HepG2 (cell line): ENCODE data around the gene UBAP1. TPM values are rescaled to one million over a fixed set of nuclear protein-coding genes. Genes with fewer than 3 reads are reported as not detected.

ENCODE experiments used
- FOXO4 ChIP-seq: sonication (generic); formaldehyde crosslinking; conservative IDR thresholded peaks from 2 replicates; pipeline ENCODE4 v1.8.1; 2023; ENCODE audit warnings: missing genetic modification reagents
- HHEX ChIP-seq: IDR thresholded peaks from 2 replicates; pipeline ENCODE4 v1.6.1; 2016; ENCODE audit warnings: control low read depth
- IRF1 ChIP-seq: sonication (generic); formaldehyde crosslinking; IDR thresholded peaks from 2 replicates; pipeline ENCODE4 v1.4.0; 2020; ENCODE audit warnings: low read depth, mild to moderate bottlenecking, missing genetic modification reagents
- KAT7 ChIP-seq: IDR thresholded peaks from 2 replicates; pipeline ENCODE4 v1.6.1; 2018; ENCODE audit warnings: borderline replicate concordance, missing compliant biosample characterization
- KMT2B ChIP-seq: IDR thresholded peaks from 2 replicates; pipeline ENCODE4 v1.6.1; 2016; ENCODE audit warnings: missing genetic modification reagents, missing compliant biosample characterization
- PHF20 ChIP-seq: sonication (generic); formaldehyde crosslinking; IDR thresholded peaks from 2 replicates; pipeline ENCODE4 v1.5.0; 2020; ENCODE audit warnings: mild to moderate bottlenecking, missing genetic modification reagents
- POGZ ChIP-seq: sonication (generic); formaldehyde crosslinking; IDR thresholded peaks from 2 replicates; pipeline ENCODE4 v1.4.0; 2020; ENCODE audit warnings: mild to moderate bottlenecking, missing genetic modification reagents
- POLR2G ChIP-seq: fragments of 200-400 bp; formaldehyde crosslinking; IDR thresholded peaks from 2 replicates; pipeline ENCODE4 v1.6.1; 2018; ENCODE audit warnings: mild to moderate bottlenecking, low read depth, low read length, moderate library complexity
- TIGD3 ChIP-seq: sonication (generic); formaldehyde crosslinking; IDR thresholded peaks from 2 replicates; pipeline ENCODE4 v1.5.1; 2020; ENCODE audit warnings: mild to moderate bottlenecking, missing genetic modification reagents, borderline replicate concordance
- TMF1 ChIP-seq: sonication (generic); formaldehyde crosslinking; IDR thresholded peaks from 2 replicates; pipeline ENCODE4 v1.8.1; 2022; ENCODE audit warnings: low read depth, missing genetic modification reagents
- ZBTB20 ChIP-seq: sonication (generic); formaldehyde crosslinking; IDR thresholded peaks from 2 replicates; pipeline ENCODE4 v1.8.1; 2023; ENCODE audit warnings: missing genetic modification reagents, low read depth, mild to moderate bottlenecking, borderline replicate concordance
- ZBTB33 ChIP-seq: sonication (generic); formaldehyde crosslinking; IDR thresholded peaks from 2 replicates; pipeline ENCODE4 v1.4.0; 2020; ENCODE audit warnings: missing genetic modification reagents
- ZBTB39 ChIP-seq: sonication (generic); formaldehyde crosslinking; IDR thresholded peaks from 2 replicates; pipeline ENCODE4 v1.5.0; 2020; ENCODE audit warnings: missing genetic modification reagents
- ZEB1 ChIP-seq: IDR thresholded peaks from 2 replicates; pipeline ENCODE4 v1.6.1; 2012; ENCODE audit warnings: mild to moderate bottlenecking, low read depth, inconsistent platforms; ENCODE audit not compliant: insufficient replicate concordance
- ZKSCAN1 ChIP-seq: fragments of 150-350 bp; IDR thresholded peaks from 2 replicates; pipeline ENCODE4 v1.6.1; 2014; ENCODE audit warnings: low read length
- ZNF12 ChIP-seq: sonication (generic); formaldehyde crosslinking; IDR thresholded peaks from 2 replicates; pipeline ENCODE4 v1.5.0; 2020; ENCODE audit warnings: missing genetic modification reagents
- ZNF30 ChIP-seq: sonication (generic); formaldehyde crosslinking; IDR thresholded peaks from 2 replicates; pipeline ENCODE4 v1.5.0; 2020; ENCODE audit warnings: mild to moderate bottlenecking, missing genetic modification reagents
- ZNF337 ChIP-seq: sonication (generic); formaldehyde crosslinking; IDR thresholded peaks from 2 replicates; pipeline ENCODE4 v1.5.1; 2020; ENCODE audit warnings: missing genetic modification reagents, low read depth, mild to moderate bottlenecking, borderline replicate concordance
- ZNF362 ChIP-seq: sonication (generic); formaldehyde crosslinking; IDR thresholded peaks from 2 replicates; pipeline ENCODE4 v1.4.0; 2020; ENCODE audit warnings: missing genetic modification reagents, mild to moderate bottlenecking, borderline replicate concordance
- ZNF724P ChIP-seq: sonication (generic); formaldehyde crosslinking; IDR thresholded peaks from 2 replicates; pipeline ENCODE4 v1.8.0; 2022; ENCODE audit warnings: missing genetic modification reagents, borderline replicate concordance
- polyA plus RNA-seq, 8 experiments: library from polyadenylated mRNA; depleted of rRNA in 3 of 8; stranded (reverse) in 7 of 8; unstranded in 1 of 8; fragments of >200 nt; fragmentation: Illumina TruSeq in 4 of 8; extraction: Trizol in 4 of 8; gene quantifications; 2 replicates each; pipeline versions ENCODE4 v1.2.1 to v1.2.3, GENCODE V29; 2011 to 2016; ENCODE audit warnings: low read depth in 4 of 8, missing spikeins in 1 of 8, mixed read lengths in 1 of 8; ENCODE audit not compliant: insufficient read depth in 1 of 8
- total RNA-seq, 5 experiments: library from RNA; depleted of rRNA; stranded (reverse); fragments of >200 nt; fragmentation: Illumina TruSeq; extraction: Trizol; gene quantifications; 2 replicates each; pipeline ENCODE4 v1.2.3, GENCODE V29; 2016; ENCODE audit warnings: low read depth in 1 of 5

The UBAP1 gene
- total and polyA plus RNA-seq, 2 of the 13 experiments (the other 11 are each of a cell fraction or from before 2014, with no cell fraction given): 19.5 to 40.5 TPM

GRCh38 chr9:34179213-34180136 lies 632 bp downstream of the UBAP1 start (continued):
- no peak for TF ChIP-seq ZBTB20
- TF ChIP-seq IRF1: no peak
- 0 out of 2 replicates have a peak, but pooled peaks have one; percentile 1 for TF ChIP-seq PHF20 (CRISPR knock-in tag)
- TF ChIP-seq ZKSCAN1: no peak
- 0 out of 2 replicates have a peak, but pooled peaks have one; percentile 44 for TF ChIP-seq FOXO4 (CRISPR knock-in tag)
- TF ChIP-seq POGZ (CRISPR knock-in tag): no peak
- no peak for TF ChIP-seq TMF1
- TF ChIP-seq ZNF30 (CRISPR knock-in tag): no peak
- no peak; the same call in 1 of the 2 replicates for TF ChIP-seq KMT2B (CRISPR knock-in tag)
- no peak for TF ChIP-seq ZBTB39 (CRISPR knock-in tag)
- no peak for TF ChIP-seq ZNF337 (CRISPR knock-in tag)
- TF ChIP-seq ZEB1: peak; percentile 85
- no peak for TF ChIP-seq ZBTB33
- TF ChIP-seq HHEX: no peak
- 0 out of 2 replicates have a peak, but pooled peaks have one; percentile 20 for TF ChIP-seq KAT7
- TF ChIP-seq ZNF724P (CRISPR knock-in tag): 0 out of 2 replicates have a peak, but pooled peaks have one; percentile 9
- TF ChIP-seq TIGD3: no peak
- no peak for TF ChIP-seq POLR2G
- peak; percentile 74 for TF ChIP-seq ZNF12 (CRISPR knock-in tag)
- TF ChIP-seq ZNF362 (CRISPR knock-in tag): no peak
